ENCODE results near the gene PTPRE. TPM values are rescaled to one million over a fixed set of nuclear protein-coding genes. Genes with fewer than 3 reads are reported as not detected.

Gene PTPRE
- polyA plus RNA-seq, 1 donor from 2014 or later: 4.1 TPM

DNA sequence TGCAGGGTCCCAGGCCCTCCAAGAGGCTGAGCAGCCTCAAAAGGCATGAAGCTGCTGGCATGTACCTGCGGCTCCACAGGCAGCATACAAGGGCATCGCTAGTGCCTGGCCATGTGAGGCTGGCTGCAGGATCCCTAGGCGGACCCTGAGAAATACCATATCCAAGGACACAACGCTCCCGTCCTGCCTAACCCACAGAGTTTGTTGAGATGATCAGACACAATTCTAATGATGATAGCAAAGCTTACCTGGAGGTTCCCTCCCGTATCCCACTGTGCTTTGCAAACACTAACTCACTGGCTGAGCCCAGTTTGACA lies 31.5 kb upstream of the PTPRE start:
- Histone ChIP-seq H3K36me3 (ENCODE audit: insufficient read depth, low read length) (no peaks in the 10 kb centered on the region), H3K9me3 (ENCODE audit: low read length) (no peaks in the 10 kb centered on the region), H3K79me2 (replicated peaks; ENCODE audit: insufficient read depth, low read length) (no peaks in the 10 kb centered on the region), H3K27me3 (ENCODE audit: insufficient read depth, low read depth, low read length) (no peaks in the 10 kb centered on the region), H3K9me2 (ENCODE audit: insufficient read depth, low read length) (no peaks in the 10 kb centered on the region), H3K9ac (ENCODE audit: low read length) (no peak overlapping the region), H2AFZ (ENCODE audit: low read depth, low read length) (no peak overlapping the region), H3K27ac (ENCODE audit: low read length) (no peak overlapping the region), H3K4me2 (ENCODE audit: low read length) (no peak overlapping the region), H3F3A (ENCODE audit: insufficient read depth, low read length, poor library complexity, severe bottlenecking) (no peaks in the 10 kb centered on the region), H4K20me1 (ENCODE audit: insufficient read depth) (no peaks in the 10 kb centered on the region), H3K4me3 (ENCODE audit: low read length) (no peak overlapping the region)
- TF ChIP-seq EZH2 (IDR thresholded peaks at IDR 0.05; ENCODE audit: borderline replicate concordance, insufficient read depth, low read length, poor library complexity, severe bottlenecking) (no peak), TAF1 (IDR thresholded peaks at IDR 0.05; ENCODE audit: low read depth) (no peak), RAD21 (conservative IDR thresholded peaks at IDR 0.05) (no peak), EP300 (conservative IDR thresholded peaks at IDR 0.05; ENCODE audit: poor library complexity, severe bottlenecking) (no peak), SMC3 (conservative IDR thresholded peaks at IDR 0.05; ENCODE audit: poor library complexity) (no peak), POLR2AphosphoS5 (IDR thresholded peaks at IDR 0.05) (no peak)
- TF ChIP-seq, protein P1, sequence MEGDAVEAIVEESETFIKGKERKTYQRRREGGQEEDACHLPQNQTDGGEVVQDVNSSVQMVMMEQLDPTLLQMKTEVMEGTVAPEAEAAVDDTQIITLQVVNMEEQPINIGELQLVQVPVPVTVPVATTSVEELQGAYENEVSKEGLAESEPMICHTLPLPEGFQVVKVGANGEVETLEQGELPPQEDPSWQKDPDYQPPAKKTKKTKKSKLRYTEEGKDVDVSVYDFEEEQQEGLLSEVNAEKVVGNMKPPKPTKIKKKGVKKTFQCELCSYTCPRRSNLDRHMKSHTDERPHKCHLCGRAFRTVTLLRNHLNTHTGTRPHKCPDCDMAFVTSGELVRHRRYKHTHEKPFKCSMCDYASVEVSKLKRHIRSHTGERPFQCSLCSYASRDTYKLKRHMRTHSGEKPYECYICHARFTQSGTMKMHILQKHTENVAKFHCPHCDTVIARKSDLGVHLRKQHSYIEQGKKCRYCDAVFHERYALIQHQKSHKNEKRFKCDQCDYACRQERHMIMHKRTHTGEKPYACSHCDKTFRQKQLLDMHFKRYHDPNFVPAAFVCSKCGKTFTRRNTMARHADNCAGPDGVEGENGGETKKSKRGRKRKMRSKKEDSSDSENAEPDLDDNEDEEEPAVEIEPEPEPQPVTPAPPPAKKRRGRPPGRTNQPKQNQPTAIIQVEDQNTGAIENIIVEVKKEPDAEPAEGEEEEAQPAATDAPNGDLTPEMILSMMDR (IDR thresholded peaks at IDR 0.05; ENCODE audit: poor library complexity, severe bottlenecking): no peak
- TF ChIP-seq, protein P2, sequence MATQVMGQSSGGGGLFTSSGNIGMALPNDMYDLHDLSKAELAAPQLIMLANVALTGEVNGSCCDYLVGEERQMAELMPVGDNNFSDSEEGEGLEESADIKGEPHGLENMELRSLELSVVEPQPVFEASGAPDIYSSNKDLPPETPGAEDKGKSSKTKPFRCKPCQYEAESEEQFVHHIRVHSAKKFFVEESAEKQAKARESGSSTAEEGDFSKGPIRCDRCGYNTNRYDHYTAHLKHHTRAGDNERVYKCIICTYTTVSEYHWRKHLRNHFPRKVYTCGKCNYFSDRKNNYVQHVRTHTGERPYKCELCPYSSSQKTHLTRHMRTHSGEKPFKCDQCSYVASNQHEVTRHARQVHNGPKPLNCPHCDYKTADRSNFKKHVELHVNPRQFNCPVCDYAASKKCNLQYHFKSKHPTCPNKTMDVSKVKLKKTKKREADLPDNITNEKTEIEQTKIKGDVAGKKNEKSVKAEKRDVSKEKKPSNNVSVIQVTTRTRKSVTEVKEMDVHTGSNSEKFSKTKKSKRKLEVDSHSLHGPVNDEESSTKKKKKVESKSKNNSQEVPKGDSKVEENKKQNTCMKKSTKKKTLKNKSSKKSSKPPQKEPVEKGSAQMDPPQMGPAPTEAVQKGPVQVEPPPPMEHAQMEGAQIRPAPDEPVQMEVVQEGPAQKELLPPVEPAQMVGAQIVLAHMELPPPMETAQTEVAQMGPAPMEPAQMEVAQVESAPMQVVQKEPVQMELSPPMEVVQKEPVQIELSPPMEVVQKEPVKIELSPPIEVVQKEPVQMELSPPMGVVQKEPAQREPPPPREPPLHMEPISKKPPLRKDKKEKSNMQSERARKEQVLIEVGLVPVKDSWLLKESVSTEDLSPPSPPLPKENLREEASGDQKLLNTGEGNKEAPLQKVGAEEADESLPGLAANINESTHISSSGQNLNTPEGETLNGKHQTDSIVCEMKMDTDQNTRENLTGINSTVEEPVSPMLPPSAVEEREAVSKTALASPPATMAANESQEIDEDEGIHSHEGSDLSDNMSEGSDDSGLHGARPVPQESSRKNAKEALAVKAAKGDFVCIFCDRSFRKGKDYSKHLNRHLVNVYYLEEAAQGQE (IDR thresholded peaks at IDR 0.05; ENCODE audit: borderline replicate concordance): no peak

DNA sequence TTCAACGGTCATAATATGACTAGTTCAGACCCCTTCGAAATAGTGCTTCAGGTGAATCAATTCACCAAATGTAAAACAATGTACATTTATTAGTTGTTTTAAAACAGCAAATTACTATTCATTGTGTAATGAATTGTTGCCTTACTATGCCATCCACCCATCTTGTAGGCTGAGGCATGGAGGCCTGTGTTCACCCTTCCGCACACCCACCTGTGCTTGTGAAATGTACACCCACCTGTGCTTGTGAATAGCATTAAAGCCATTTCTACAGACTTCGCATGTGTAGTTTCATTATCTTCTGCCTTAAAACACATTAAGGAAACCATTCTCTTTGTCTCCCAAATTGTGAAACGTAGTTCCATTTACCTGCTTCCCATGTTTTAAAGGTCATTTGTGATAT lies 31.0 kb upstream of the PTPRE start:
- Histone ChIP-seq H3K9me3 (ENCODE audit: low read length) (no peaks in the 10 kb centered on the region), H4K20me1 (ENCODE audit: insufficient read depth) (no peaks in the 10 kb centered on the region), H3K4me3 (ENCODE audit: low read length) (no peak overlapping the region), H2AFZ (ENCODE audit: low read depth, low read length) (no peak overlapping the region), H3K27ac (ENCODE audit: low read length) (no peak overlapping the region), H3K4me2 (ENCODE audit: low read length) (no peak overlapping the region), H3K79me2 (replicated peaks; ENCODE audit: insufficient read depth, low read length) (no peaks in the 10 kb centered on the region), H3K36me3 (ENCODE audit: insufficient read depth, low read length) (no peaks in the 10 kb centered on the region), H3K9me2 (ENCODE audit: insufficient read depth, low read length) (no peaks in the 10 kb centered on the region), H3K9ac (ENCODE audit: low read length) (no peak overlapping the region), H3F3A (ENCODE audit: insufficient read depth, low read length, poor library complexity, severe bottlenecking) (no peaks in the 10 kb centered on the region), H3K27me3 (ENCODE audit: insufficient read depth, low read depth, low read length) (no peaks in the 10 kb centered on the region)
- no peak for TF ChIP-seq MXI1 (conservative IDR thresholded peaks at IDR 0.05; ENCODE audit: poor library complexity, severe bottlenecking)

DNA sequence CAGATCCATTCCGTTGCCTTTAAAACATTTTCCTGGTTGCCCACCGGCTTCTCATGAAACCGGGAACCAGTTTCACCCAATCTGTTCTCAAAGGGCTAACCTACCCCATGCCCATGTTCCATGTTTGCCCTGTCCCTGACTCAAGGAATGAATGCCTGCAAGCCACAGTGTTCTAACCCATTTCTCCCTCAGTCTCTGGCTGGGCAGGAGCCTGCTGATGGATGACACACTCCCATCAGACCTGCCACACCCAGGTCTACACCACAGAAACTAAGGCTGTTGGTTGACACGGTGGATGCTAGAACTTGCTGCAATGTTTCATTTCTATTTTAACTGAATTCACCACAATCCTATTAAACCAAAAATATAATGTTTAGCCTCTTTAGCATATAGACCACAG lies 29.8 kb upstream of the PTPRE start:
- TF ChIP-seq, protein P1 (IDR thresholded peaks at IDR 0.05; ENCODE audit: poor library complexity, severe bottlenecking): no peak
- no peak for TF ChIP-seq MXI1 (conservative IDR thresholded peaks at IDR 0.05; ENCODE audit: poor library complexity, severe bottlenecking)
- no peak for TF ChIP-seq EZH2 (IDR thresholded peaks at IDR 0.05; ENCODE audit: borderline replicate concordance, insufficient read depth, low read length, poor library complexity, severe bottlenecking)
- no peak for TF ChIP-seq SMC3 (conservative IDR thresholded peaks at IDR 0.05; ENCODE audit: poor library complexity)
- TF ChIP-seq EP300 (conservative IDR thresholded peaks at IDR 0.05; ENCODE audit: poor library complexity, severe bottlenecking): no peak
- TF ChIP-seq POLR2AphosphoS5 (IDR thresholded peaks at IDR 0.05): no peak
- TF ChIP-seq RAD21 (conservative IDR thresholded peaks at IDR 0.05): no peak
- no peak for TF ChIP-seq TAF1 (IDR thresholded peaks at IDR 0.05; ENCODE audit: low read depth)
- TF ChIP-seq, protein P2 (IDR thresholded peaks at IDR 0.05; ENCODE audit: borderline replicate concordance): no peak
- Histone ChIP-seq H3K79me2 (replicated peaks; ENCODE audit: insufficient read depth, low read length) (no peaks in the 10 kb centered on the region), H2AFZ (ENCODE audit: low read depth, low read length) (no peak overlapping the region), H3K4me3 (ENCODE audit: low read length) (no peak overlapping the region), H3K9me2 (ENCODE audit: insufficient read depth, low read length) (no peaks in the 10 kb centered on the region), H4K20me1 (ENCODE audit: insufficient read depth) (no peaks in the 10 kb centered on the region), H3K9ac (ENCODE audit: low read length) (no peak overlapping the region), H3K9me3 (ENCODE audit: low read length) (no peaks in the 10 kb centered on the region), H3K36me3 (ENCODE audit: insufficient read depth, low read length) (no peaks in the 10 kb centered on the region), H3K27ac (ENCODE audit: low read length) (no peak overlapping the region), H3K4me2 (ENCODE audit: low read length) (no peak overlapping the region), H3F3A (ENCODE audit: insufficient read depth, low read length, poor library complexity, severe bottlenecking) (no peaks in the 10 kb centered on the region), H3K27me3 (ENCODE audit: insufficient read depth, low read depth, low read length) (no peaks in the 10 kb centered on the region)

Data from neural cell (in vitro differentiated cells).